ENCODE data around the gene HMGB2.
A peak's percentile ranks its signal among the peaks of the same experiment; 100 is the strongest.

The HMGB2 gene

GRCh38 chr4:173333658-173334084 is 487 bp downstream of the HMGB2 start:
- no peak for FAIRE-seq

GRCh38 chr4:173332963-173333657 is 1.0 kb downstream of the HMGB2 start:
- no peak for FAIRE-seq

- no peak for FAIRE-seq
Observed at GRCh38 chr4:173332021-173332487, 2.1 kb downstream of the HMGB2 start.

- FAIRE-seq = no peak
Observed at GRCh38 chr4:173330590-173330989, 3.6 kb downstream of the HMGB2 start.

GRCh38 chr4:173328236-173328901 is 5.8 kb downstream of the HMGB2 start:
- FAIRE-seq = no peak

GRCh38 chr4:173325007-173325736 is 9.0 kb downstream of the HMGB2 start:
- FAIRE-seq = no peak

- no peak for FAIRE-seq
Observed at GRCh38 chr4:173319696-173320095, 14.5 kb downstream of the HMGB2 start.

- FAIRE-seq = peak; percentile 95
Observed at GRCh38 chr4:173318648-173319211, 15.4 kb downstream of the HMGB2 start.

GRCh38 chr4:173318240-173318639 is 15.9 kb downstream of the HMGB2 start:
- no peak for FAIRE-seq

GRCh38 chr4:173317004-173317403 is 17.2 kb downstream of the HMGB2 start:
- no peak for FAIRE-seq

GRCh38 chr4:173316060-173316459 is 18.1 kb downstream of the HMGB2 start:
- FAIRE-seq = no peak

- FAIRE-seq = no peak
Observed at GRCh38 chr4:173314715-173315114, 19.4 kb downstream of the HMGB2 start.

- no peak for FAIRE-seq
Observed at GRCh38 chr4:173311368-173311767, 22.8 kb downstream of the HMGB2 start.

- no peak for FAIRE-seq
Observed at GRCh38 chr4:173307778-173308177, 26.4 kb downstream of the HMGB2 start.

- FAIRE-seq = peak; percentile 59
Observed at GRCh38 chr4:173301518-173302201, 32.5 kb downstream of the HMGB2 start.

GRCh38 chr4:173294444-173294843 is 39.7 kb downstream of the HMGB2 start:
- no peak for FAIRE-seq

- FAIRE-seq = no peak
Observed at GRCh38 chr4:173293663-173294062, 40.5 kb downstream of the HMGB2 start.

GRCh38 chr4:173291899-173292298 is 42.3 kb downstream of the HMGB2 start:
- FAIRE-seq = no peak

- FAIRE-seq = no peak
Observed at GRCh38 chr4:173289353-173289727, 44.8 kb downstream of the HMGB2 start.

- FAIRE-seq = no peak
Observed at GRCh38 chr4:173288698-173289352, 45.3 kb downstream of the HMGB2 start.

- no peak for FAIRE-seq
Observed at GRCh38 chr4:173288296-173288695, 45.9 kb downstream of the HMGB2 start.

- FAIRE-seq = no peak
Observed at GRCh38 chr4:173287486-173287885, 46.7 kb downstream of the HMGB2 start.

Measured in endometrium (tissue), 2 donors.